ENCODE data around the gene TMEM145.
"Not testable (repeated sequence)": the region's sequence is repeated elsewhere in the genome, so short reads cannot be mapped to it uniquely, and the experiment has no call there.

Gene TMEM145

GRCh38 chr19:42313096-42313839 is at the start of gene TMEM145:
TSS of gene TMEM145 (plus strand) at chr19:42313309. CDS start at chr19:42313377, 68 bp downstream.
- peak; percentile 47 for DNase-seq

DNA sequence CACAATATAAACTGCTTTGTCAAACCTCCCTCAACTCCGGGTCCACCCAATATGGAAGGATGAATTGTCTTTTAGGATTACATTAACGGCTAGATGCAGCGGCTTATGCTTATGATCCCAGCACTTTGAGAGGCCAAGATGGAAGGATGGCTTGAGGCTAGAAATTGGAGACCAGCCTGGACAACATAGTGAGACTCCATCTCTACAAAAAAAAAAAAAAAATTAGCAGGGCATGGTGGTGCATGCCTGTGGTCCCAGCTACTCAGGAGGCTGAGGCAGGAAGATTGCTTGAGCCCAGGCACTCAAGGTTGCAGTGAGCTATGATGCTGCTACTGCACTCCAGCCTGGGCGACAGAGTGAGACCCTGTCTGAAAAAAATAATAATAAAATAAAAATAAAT is 47.0 kb upstream of the TMEM145 start:
- not testable (repeated sequence) for DNase-seq

GRCh38 chr19:42266928-42267603 is 46.0 kb upstream of the TMEM145 start:
- DNase-seq = not testable (repeated sequence)

DNA sequence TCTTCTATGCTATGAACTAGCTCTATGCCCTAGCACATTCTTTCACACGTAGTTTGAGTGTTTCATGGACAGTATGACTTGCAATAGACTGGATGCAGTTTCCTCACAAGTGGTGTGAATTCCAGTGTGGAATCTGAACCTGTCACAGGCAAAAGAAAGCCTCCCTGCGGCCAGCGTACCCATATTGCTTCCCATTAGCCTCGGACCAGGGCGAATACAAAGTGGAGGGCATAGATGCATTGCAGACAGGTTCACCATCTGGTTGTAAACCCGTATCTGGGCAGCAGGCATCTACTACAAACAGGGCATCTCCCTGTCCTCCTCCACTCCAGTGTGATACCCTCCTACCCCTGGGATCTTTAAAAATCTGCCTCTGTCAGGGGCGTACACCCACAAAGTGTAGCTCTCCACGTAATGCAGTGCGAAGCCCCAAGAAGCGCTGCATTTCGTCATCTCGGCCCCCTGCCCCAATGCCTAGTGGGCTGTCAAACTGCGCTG is 45.4 kb upstream of the TMEM145 start:
- no peak for DNase-seq

GRCh38 chr19:42268142-42268703 is 44.9 kb upstream of the TMEM145 start:
- peak; percentile 100 for DNase-seq

- peak; percentile 100 for DNase-seq
Observed at GRCh38 chr19:42268704-42269477, 44.2 kb upstream of the TMEM145 start, which contains the start of gene CIC. TSS of gene CIC (plus strand) at chr19:42269252. CDS start at chr19:42271784, 2,532 bp downstream.

DNA sequence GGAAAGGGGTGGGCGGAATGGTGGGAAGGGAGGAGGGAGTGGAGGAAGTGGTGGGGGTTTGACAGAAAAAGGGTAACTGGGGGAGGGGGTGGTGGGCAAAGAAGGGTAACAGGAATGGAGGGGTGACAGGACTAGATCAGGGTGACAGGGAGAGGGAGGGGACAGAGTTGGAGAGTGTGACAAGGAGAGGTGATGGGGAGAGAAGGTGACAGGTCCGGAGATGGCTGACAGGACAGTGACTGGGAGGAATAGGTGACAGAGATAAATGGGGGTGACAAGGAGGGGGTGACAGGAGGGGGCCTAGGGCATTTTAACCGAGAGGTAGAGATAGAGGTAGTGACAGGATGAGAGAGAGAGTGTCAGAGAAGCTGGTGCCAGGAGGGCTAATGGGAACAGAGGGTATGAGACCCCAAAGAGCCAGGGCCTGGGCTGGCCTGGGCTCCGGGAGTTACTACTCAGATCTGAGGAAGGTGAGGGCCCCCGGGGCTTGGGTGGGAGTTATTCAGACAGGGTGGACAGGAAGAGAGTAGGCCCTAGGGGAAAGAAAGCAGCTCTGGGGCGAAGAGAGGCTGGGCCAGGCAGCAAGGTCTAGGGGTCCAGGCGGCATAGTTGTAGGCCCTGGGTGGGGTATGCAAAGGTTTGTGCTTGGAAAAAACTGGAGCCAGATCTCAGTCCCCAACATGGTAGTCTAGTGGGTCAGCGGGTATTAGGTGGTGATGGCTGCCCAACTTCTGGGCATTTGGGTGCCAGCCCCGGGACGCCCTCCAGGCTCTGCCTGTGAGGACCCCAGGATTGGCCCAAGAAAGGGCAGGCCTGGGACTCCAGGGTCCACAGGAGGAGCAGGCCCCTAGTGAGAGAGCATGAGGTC is 43.4 kb upstream of the TMEM145 start:
- no peak for DNase-seq

DNA sequence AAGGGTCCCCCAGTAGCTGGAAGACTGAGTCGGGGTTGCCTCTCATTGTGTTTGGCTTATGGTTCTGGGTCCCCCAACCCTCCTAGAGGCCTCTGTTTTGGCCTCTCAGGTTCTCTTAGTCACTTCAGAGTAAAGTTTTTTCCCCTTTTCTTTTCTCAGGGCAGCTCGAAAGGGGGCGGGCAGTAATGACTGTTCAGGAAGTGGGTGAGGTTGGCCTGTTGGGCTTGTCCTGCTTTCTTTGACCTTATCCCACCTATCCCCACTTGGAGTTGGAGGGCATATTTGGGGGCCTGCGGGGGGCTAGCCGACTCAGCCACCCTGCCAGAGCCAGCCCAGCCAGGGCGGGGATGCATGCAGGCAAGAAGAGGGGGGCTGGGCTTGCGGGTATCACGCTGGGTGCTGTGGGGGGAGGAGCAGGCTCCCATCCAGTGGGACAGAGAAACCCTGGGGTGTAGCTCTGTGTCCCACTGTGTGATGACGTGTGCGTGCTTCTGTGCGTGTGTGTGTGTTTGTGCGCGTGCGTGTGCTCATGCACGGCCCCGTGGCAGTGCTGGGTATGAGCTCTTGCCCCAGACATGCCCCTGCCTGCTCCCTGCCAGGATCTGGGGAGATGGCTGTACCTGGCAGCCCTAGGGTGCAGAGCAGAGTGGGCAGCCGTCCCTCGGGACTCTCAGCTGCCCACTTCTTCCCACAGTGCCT is 42.6 kb upstream of the TMEM145 start:
- peak; percentile 78 for DNase-seq

DNA sequence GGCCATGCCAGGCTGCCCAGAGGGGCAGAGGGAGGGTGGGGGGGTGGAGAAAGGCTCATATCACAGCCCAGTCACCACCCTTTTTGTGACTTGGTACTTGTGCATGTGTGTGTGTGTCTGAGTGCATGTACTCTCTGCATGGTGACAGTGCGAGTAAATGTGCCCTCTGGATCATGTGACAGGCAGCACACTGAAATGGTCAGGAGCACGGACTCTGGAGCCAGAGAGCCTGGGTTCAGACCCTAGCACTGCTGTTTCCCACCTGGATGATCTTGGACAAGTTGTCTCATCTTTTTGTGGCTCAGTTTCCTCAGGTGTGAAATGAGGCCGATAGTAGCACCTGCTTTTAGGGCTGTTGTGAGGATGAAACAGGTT is 42.1 kb upstream of the TMEM145 start:
- no peak for DNase-seq

- no peak for DNase-seq
Observed at GRCh38 chr19:42271861-42272534, 41.1 kb upstream of the TMEM145 start.

DNA sequence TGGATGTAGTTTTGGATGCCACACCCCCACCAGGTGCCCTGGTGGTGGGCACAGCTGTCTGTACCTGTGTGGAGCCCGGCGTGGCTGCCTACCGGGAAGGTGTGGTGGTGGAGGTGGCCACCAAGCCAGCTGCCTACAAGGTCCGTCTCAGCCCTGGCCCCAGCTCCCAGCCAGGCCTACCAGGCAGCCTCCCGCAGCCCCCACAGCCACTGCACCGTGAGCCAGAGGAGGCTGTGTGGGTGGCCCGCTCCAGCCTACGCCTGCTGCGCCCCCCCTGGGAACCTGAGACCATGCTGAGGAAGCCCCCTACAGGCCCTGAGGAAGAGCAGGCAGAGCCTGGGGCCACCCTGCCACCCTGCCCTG is 40.6 kb upstream of the TMEM145 start:
- DNase-seq = no peak

GRCh38 chr19:42272989-42273406 is 40.1 kb upstream of the TMEM145 start:
- DNase-seq = no peak

DNA sequence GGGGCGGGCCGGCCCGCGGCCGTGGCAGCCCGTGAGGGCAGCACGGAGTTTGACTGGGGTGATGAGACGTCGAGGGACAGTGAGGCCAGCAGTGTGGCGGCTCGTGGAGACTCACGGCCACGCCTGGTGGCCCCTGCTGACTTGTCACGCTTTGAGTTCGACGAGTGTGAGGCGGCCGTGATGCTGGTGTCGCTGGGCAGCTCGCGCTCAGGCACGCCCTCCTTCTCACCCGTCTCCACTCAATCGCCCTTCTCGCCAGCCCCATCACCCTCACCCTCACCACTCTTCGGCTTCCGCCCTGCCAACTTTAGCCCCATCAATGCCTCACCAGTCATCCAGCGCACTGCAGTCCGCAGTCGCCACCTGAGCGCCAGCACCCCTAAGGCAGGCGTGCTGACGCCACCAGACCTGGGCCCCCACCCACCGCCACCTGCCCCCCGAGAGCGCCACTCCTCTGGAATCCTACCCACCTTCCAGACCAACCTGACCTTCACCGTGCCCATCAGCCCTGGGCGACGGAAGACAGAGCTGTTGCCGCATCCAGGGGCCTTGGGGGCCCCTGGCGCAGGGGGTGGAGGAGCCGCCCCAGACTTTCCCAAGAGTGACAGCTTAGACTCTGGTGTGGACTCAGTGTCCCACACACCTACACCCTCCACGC is 39.6 kb upstream of the TMEM145 start:
- DNase-seq = no peak

DNA sequence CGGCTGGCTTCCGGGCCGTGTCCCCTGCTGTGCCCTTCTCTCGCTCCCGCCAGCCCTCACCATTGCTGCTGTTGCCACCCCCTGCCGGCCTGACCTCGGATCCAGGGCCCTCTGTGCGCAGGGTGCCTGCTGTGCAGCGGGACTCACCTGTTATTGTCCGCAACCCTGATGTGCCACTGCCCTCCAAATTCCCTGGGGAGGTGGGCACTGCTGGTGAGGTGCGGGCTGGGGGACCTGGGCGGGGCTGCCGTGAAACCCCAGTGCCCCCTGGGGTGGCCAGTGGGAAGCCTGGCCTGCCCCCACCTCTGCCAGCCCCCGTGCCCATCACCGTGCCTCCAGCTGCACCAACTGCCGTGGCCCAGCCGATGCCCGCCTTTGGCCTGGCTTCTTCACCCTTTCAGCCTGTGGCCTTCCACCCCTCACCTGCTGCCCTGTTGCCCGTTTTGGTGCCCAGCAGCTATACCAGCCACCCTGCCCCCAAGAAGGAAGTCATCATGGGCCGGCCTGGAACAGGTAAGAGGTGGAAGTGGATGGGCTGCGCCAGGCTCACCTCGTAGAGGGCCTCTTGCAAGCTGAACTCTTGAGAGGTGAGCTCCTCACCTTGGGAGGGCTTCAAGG is 38.9 kb upstream of the TMEM145 start:
- no peak for DNase-seq

GRCh38 chr19:42275103-42275502 is 38.0 kb upstream of the TMEM145 start:
- DNase-seq = no peak

DNA sequence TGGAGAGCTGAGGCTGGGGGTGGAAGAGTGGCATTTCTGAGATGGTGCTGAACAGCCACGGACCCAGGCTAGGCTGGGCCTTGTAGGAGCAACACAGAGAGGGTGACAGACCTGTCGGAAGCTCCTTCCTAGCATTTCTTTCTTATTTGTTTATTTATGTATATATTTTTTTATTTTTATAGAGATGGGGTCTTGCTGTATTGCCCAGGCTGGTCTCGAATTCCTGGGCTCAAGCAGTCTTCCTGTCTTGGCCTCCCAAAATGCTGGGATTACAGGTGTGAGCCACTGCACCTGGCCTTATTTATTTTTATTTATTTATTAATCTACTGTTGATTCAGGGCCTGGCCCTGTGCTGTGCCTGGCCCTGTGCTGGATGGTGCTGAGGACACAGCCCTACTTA is 37.6 kb upstream of the TMEM145 start:
- DNase-seq = no peak

GRCh38 chr19:42276284-42276683 is 36.8 kb upstream of the TMEM145 start:
- no peak for DNase-seq

GRCh38 chr19:42276821-42277220 is 36.3 kb upstream of the TMEM145 start:
- DNase-seq = peak; percentile 78

- DNase-seq = no peak
Observed at GRCh38 chr19:42277821-42278451, 35.2 kb upstream of the TMEM145 start.
